Esophagus squamous epithelium (tissue), 5 donors: Measurements from ENCODE around the gene GNG13. TPM values are rescaled to one million over a fixed set of nuclear protein-coding genes. Genes with fewer than 3 reads are reported as not detected.

Source experiments
- DNase-seq: peaks from one replicate; lab custom pipeline; 2025; lab: John Stamatoyannopoulos, UW
- H3K27ac ChIP-seq, 4 donors: fragments of 200-600 bp; sonication (generic); one replicate each; pipeline ENCODE4 v1.5.1; 2016 to 2019; ENCODE audit warnings: mild to moderate bottlenecking in 1 of 4
- H3K27me3 ChIP-seq, 4 donors: fragments of 200-600 bp; sonication (generic); 1 replicate in 3 of 4; 2 replicates in 1 of 4; pipeline versions ENCODE4 v1.5.1 to v1.6.0; 2017 to 2021; ENCODE audit warnings: antibody characterized with exemption in 1 of 4
- H3K36me3 ChIP-seq, 3 donors: fragments of 200-600 bp; sonication (generic); one replicate each; pipeline ENCODE4 v1.5.1; 2016 to 2019
- H3K4me1 ChIP-seq, 3 donors: fragments of 200-600 bp; sonication (generic); one replicate each; pipeline ENCODE4 v1.5.1; 2017 to 2019
- H3K4me3 ChIP-seq, 4 donors: fragments of 200-600 bp; sonication (generic); 1 replicate in 3 of 4; 2 replicates in 1 of 4; pipeline ENCODE4 v1.5.1; 2016 to 2019; ENCODE audit warnings: mild to moderate bottlenecking in 2 of 4, moderate library complexity in 1 of 4
- H3K9me3 ChIP-seq, 3 donors: fragments of 200-600 bp; sonication (generic); one replicate each; pipeline ENCODE4 v1.5.1; 2016 to 2019
- POLR2A ChIP-seq, 4 donors: fragments of 450-650 bp; IDR thresholded peaks; one replicate each; pipeline ENCODE4 v1.6.1; 2017; ENCODE audit warnings: antibody characterized with exemption in 4 of 4, mild to moderate bottlenecking in 4 of 4, moderate library complexity in 3 of 4
- WGBS, 2 donors: methylation state at CpG; one replicate each; pipeline ENCODE4 v1.1.5; 2018; 5-methylcytosine and 5-hydroxymethylcytosine counted together
- intact Hi-C: fragments of 100-400 bp; cut with DNase I; formaldehyde crosslinking; loops from one replicate; pipeline ENCODE4 v1.15.0; 2022
- small RNA-seq, 4 donors: library from RNA; depleted of rRNA; stranded (forward); fragments of <200 nt; gene quantifications; one replicate each; pipeline ENCODE3, GENCODE V24; 2016
- total RNA-seq, 4 donors: library from RNA; depleted of rRNA; stranded (reverse); fragments of >200 nt; gene quantifications; one replicate each; pipeline ENCODE4 v1.1.0, GENCODE V29; 2016
- TF ChIP-seq, protein P1 (sequence below), 6 experiments: fragments of 450-650 bp in 4 of 6; fragments of 200-600 bp in 2 of 6; sonication (generic) in 2 of 6; IDR thresholded peaks; one replicate each; pipeline ENCODE4 v1.5.1; 2016 to 2019; ENCODE audit warnings: antibody characterized with exemption in 6 of 6, mild to moderate bottlenecking in 4 of 6, moderate library complexity in 4 of 6
- donor health status: DM: yes; HTN: yes; CAD: no.

GNG13 gene
- total RNA-seq, 4 donors from 2014 or later: not detected

DNA sequence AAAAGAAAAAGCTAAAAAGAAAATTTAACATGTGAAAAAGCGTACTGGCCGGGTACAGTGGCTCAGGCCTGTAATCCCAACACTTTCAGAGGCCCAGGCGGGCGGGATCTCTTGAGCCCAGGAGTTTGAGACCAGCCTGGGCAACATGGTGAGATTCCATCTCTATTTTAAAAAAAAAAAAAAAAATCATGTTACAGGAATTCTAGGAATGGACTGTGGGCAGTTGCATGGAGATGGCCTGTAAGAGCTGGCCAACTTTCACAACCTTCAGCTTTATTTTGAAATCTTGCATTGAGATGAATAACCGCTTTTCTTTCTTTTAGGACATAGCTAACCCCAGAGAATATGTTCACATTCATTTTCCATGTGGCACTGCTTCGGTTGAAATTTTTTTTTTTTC is 51.5 kb downstream of the GNG13 start:
- intact Hi-C loops: no loop called here
- no peaks in the 10 kb centered on the region for H3K36me3 ChIP-seq
- 64 to 78% methylated on average over 6 of the region's 6 CpGs for WGBS, 2 donors
- H3K27ac ChIP-seq: no peak overlapping the region
- peaks cover 0 to 45% (median 0%) of the 10 kb centered on the region in 4 donors for H3K27me3 ChIP-seq
- no peak for TF ChIP-seq POLR2A (IDR thresholded peaks at IDR 0.05)
- TF ChIP-seq, protein P1, sequence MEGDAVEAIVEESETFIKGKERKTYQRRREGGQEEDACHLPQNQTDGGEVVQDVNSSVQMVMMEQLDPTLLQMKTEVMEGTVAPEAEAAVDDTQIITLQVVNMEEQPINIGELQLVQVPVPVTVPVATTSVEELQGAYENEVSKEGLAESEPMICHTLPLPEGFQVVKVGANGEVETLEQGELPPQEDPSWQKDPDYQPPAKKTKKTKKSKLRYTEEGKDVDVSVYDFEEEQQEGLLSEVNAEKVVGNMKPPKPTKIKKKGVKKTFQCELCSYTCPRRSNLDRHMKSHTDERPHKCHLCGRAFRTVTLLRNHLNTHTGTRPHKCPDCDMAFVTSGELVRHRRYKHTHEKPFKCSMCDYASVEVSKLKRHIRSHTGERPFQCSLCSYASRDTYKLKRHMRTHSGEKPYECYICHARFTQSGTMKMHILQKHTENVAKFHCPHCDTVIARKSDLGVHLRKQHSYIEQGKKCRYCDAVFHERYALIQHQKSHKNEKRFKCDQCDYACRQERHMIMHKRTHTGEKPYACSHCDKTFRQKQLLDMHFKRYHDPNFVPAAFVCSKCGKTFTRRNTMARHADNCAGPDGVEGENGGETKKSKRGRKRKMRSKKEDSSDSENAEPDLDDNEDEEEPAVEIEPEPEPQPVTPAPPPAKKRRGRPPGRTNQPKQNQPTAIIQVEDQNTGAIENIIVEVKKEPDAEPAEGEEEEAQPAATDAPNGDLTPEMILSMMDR (IDR thresholded peaks at IDR 0.05): no peak
- H3K4me1 ChIP-seq: peaks cover 0 to 14% (median 0%) of the 10 kb centered on the region in 3 donors
- DNase-seq: no peak
- no peaks in the 10 kb centered on the region for H3K9me3 ChIP-seq
- H3K4me3 ChIP-seq: no peak overlapping the region

Small RNAs within 50 kb of the gene (small RNA-seq; reads per million reads assigned to genes)
- 0 reads per million in 4 donors for gene MIR662

Other genes starting within 250 kb of the GNG13 start
- not detected for gene PRR35, start 240.3 kb downstream of the GNG13 start, total RNA-seq
- under 1 TPM in 3 of 4 donors, not detected in 1; 0.09 to 0.95 (median 0.59) TPM for gene NHLRC4, start 233.7 kb downstream of the GNG13 start, total RNA-seq
- 10 to 100 TPM; 15.9 to 24.0 (median 20.4) TPM for gene PIGQ, start 230.8 kb downstream of the GNG13 start, total RNA-seq
- 10 to 100 TPM; 14.2 to 31.4 (median 20.3) TPM for gene RAB40C, start 210.7 kb downstream of the GNG13 start, total RNA-seq
- gene WFIKKN1, start 169.7 kb downstream of the GNG13 start, total RNA-seq: 1 to 10 TPM in 1 of 4 donors, under 1 TPM in 3; under 0.01 to 1.8 (median 0.29) TPM
- 100 to 1,000 TPM in 1 of 4 donors, 10 to 100 TPM in 3; 69.6 to 105 (median 79.9) TPM for gene METTL26, start 164.4 kb downstream of the GNG13 start, total RNA-seq
- 10 to 100 TPM; 17.3 to 35.6 (median 28.1) TPM for gene MCRIP2, start 158.9 kb downstream of the GNG13 start, total RNA-seq
- 10 to 100 TPM in 3 of 4 donors, 1 to 10 TPM in 1; 7.2 to 26.5 (median 15.8) TPM for gene WDR90, start 151.4 kb downstream of the GNG13 start, total RNA-seq
- gene RHOT2, start 132.6 kb downstream of the GNG13 start, total RNA-seq: 10 to 100 TPM; 28.4 to 70.2 (median 48.9) TPM
- 1 to 10 TPM in 1 of 4 donors, under 1 TPM in 2, not detected in 1; 0.38 to 1.1 (median 0.57) TPM for gene RHBDL1, start 125.1 kb downstream of the GNG13 start, total RNA-seq
- 100 to 1,000 TPM; 102 to 148 (median 120) TPM for gene STUB1, start 120.3 kb downstream of the GNG13 start, total RNA-seq
- 10 to 100 TPM; 53.7 to 70.7 (median 62.5) TPM for gene JMJD8, start 116.4 kb downstream of the GNG13 start, total RNA-seq
- gene WDR24, start 110.3 kb downstream of the GNG13 start, total RNA-seq: 10 to 100 TPM in 1 of 4 donors, 1 to 10 TPM in 3; 6.9 to 11.8 (median 7.8) TPM
- 1 to 10 TPM; 2.2 to 8.4 (median 3.7) TPM for gene FBXL16, start 94.9 kb downstream of the GNG13 start, total RNA-seq
- 10 to 100 TPM in 2 of 4 donors, 1 to 10 TPM in 2; 4.2 to 12.7 (median 8.8) TPM for gene METRN, start 85.6 kb downstream of the GNG13 start, total RNA-seq
- 10 to 100 TPM; 11.6 to 29.1 (median 24.2) TPM for gene ANTKMT, start 79.6 kb downstream of the GNG13 start, total RNA-seq
- 1 to 10 TPM in 1 of 4 donors, under 1 TPM in 3; under 0.01 to 1.0 (median 0.47) TPM for gene CCDC78, start 74.3 kb downstream of the GNG13 start, total RNA-seq
- gene HAGHL, start 73.6 kb downstream of the GNG13 start, total RNA-seq: 1 to 10 TPM in 3 of 4 donors, not detected in 1; 1.7 to 5.7 (median 4.8) TPM
- 10 to 100 TPM; 29.7 to 34.5 (median 33.2) TPM for gene CIAO3, start 59.7 kb downstream of the GNG13 start, total RNA-seq
- 1 to 10 TPM in 2 of 4 donors, under 1 TPM in 2; 0.79 to 5.4 (median 2.3) TPM for gene MSLN, start 40.0 kb downstream of the GNG13 start, total RNA-seq
- 10 to 100 TPM; 20.3 to 33.3 (median 24.9) TPM for gene RPUSD1, start 12.4 kb downstream of the GNG13 start, total RNA-seq
- gene CHTF18, start 12.1 kb downstream of the GNG13 start, total RNA-seq: 10 to 100 TPM in 1 of 4 donors, 1 to 10 TPM in 3; 5.0 to 17.8 (median 7.3) TPM
- 10 to 100 TPM; 13.3 to 34.4 (median 23.8) TPM for gene LMF1, start 170.2 kb upstream of the GNG13 start, total RNA-seq
- under 1 TPM in 3 of 4 donors, not detected in 1; 0.08 to 0.19 (median 0.09) TPM for gene SOX8, start 181.0 kb upstream of the GNG13 start, total RNA-seq